HL-60 (cell line): ENCODE measurements around the gene METTL3.
A peak's percentile ranks its signal among the peaks of the same experiment; 100 is the strongest.

Source experiments
- DNase-seq, 2 experiments: peaks; one replicate each; pipeline ENCODE4 v3.0.0-alpha.2; 2010 to 2020; ENCODE audit warnings: low read depth in 1 of 2, low spot score in 1 of 2
- H3K27ac ChIP-seq: fragments of 250-450 bp; sonication (Bioruptor Pico); replicated peaks from 2 replicates; pipeline ENCODE4 v1.5.1; 2020; ENCODE audit warnings: mild to moderate bottlenecking, moderate library complexity
- H3K27me3 ChIP-seq: fragments of 250-450 bp; sonication (Bioruptor Pico); 2 replicates; pipeline ENCODE4 v1.5.1; 2021; ENCODE audit warnings: mild to moderate bottlenecking, moderate library complexity; ENCODE audit not compliant: insufficient read depth, poor library complexity, severe bottlenecking
- H3K4me3 ChIP-seq: replicated peaks from 2 replicates; pipeline ENCODE4 v1.5.1; 2011; ENCODE audit warnings: mild to moderate bottlenecking, control low read depth, low read length; ENCODE audit not compliant: insufficient read depth
- CTCF ChIP-seq: IDR thresholded peaks from one replicate; pipeline ENCODE4 v1.5.1; 2011; ENCODE audit warnings: low read length, control low read depth, inconsistent platforms; ENCODE audit not compliant: insufficient read depth
- GABPA ChIP-seq: IDR thresholded peaks from 2 replicates; pipeline ENCODE4 v1.6.1; 2012; ENCODE audit warnings: low read depth
- POLR2AphosphoS5 ChIP-seq: IDR thresholded peaks from 2 replicates; pipeline ENCODE4 v1.6.1; 2012; ENCODE audit warnings: low read depth
- REST ChIP-seq: IDR thresholded peaks from 2 replicates; pipeline ENCODE4 v1.6.1; 2012; ENCODE audit warnings: low read depth; ENCODE audit not compliant: insufficient replicate concordance
- SPI1 ChIP-seq: IDR thresholded peaks from 2 replicates; pipeline ENCODE4 v1.6.1; 2012; ENCODE audit warnings: low read depth, mild to moderate bottlenecking, borderline replicate concordance
- long read RNA-seq: library from polyadenylated mRNA; unstranded; transcript quantifications from one replicate; pipeline ENCODE4 v2.0.0, GENCODE V29; 2020

The METTL3 gene
- long read RNA-seq, transcript METTL3-201 (11 exons, 2,015 nt): major isoform, 95 of 417 reads
- long read RNA-seq, transcript METTL3-206 (10 exons, 2,030 nt): minor isoform, 7 of 417 reads
- long read RNA-seq, transcript METTL3-210 (9 exons, 2,124 nt): minor isoform, 26 of 417 reads
- long read RNA-seq, transcript METTL3-207 (3 exons, 1,553 nt): minor isoform, 15 of 417 reads
- long read RNA-seq, partial matches to known transcripts: 11 of 417 reads
- long read RNA-seq, other reads (novel, unspliced or antisense): 258 of 417 reads

- Histone ChIP-seq H3K27me3 (no peaks in the 10 kb centered on the region), H3K27ac (peak within 1 kb of the TSS; percentile 84), H3K4me3 (peak within 1 kb of the TSS; percentile 64)
- DNase-seq: peak; percentile 99
- TF ChIP-seq GABPA (peak; percentile 94), POLR2AphosphoS5 (peak; percentile 75), SPI1 (no peak), REST (peak; percentile 32)
Observed at GRCh38 chr14:21510735-21511657, at the start of gene METTL3. Gene METTL3 (minus strand): TSS chr14:21511340. CDS start chr14:21511223, 117 bp downstream.

- no peak overlapping the region for H3K27ac ChIP-seq
- no peak for TF ChIP-seq CTCF
- TF ChIP-seq REST: no peak
- TF ChIP-seq POLR2AphosphoS5: no peak
- TF ChIP-seq GABPA: no peak
- TF ChIP-seq SPI1: no peak
- DNase-seq: no peak
- no peaks in the 10 kb centered on the region for H3K27me3 ChIP-seq
- no peak overlapping the region for H3K4me3 ChIP-seq
Observed at GRCh38 chr14:21558703-21559170, 47.6 kb upstream of the METTL3 start.

GRCh38 chr14:21557084-21557901, 46.2 kb upstream of the METTL3 start:
- TF ChIP-seq CTCF: peak; percentile 7
- no peak for TF ChIP-seq POLR2AphosphoS5
- TF ChIP-seq SPI1: no peak
- peak; percentile 14 to 77 for DNase-seq
- no peaks in the 10 kb centered on the region for H3K27me3 ChIP-seq
- H3K27ac ChIP-seq: peak overlapping the region; percentile 38; the same call in 1 of the 2 replicates
- 0 out of 2 replicates have a peak overlapping the region, but pooled peaks have one; percentile 6 for H3K4me3 ChIP-seq
